ENCODE results near the gene OCLN.
"Not testable (repeated sequence)": the region's sequence is repeated elsewhere in the genome, so short reads cannot be mapped to it uniquely, and the experiment has no call there.

The OCLN gene

GRCh38 chr5:69492391-69492922 lies at the start of gene OCLN:
Gene OCLN, plus strand, starts transcription at chr5:69492790. Its CDS starts 11,455 bp downstream, at chr5:69504245.
- DNase-seq (ENCODE audit: low read depth), result peak; percentile 4

- DNase-seq (ENCODE audit: low read depth), result no peak
Measured at GRCh38 chr5:69444127-69444754, 48.3 kb upstream of the OCLN start.

- no peak for DNase-seq (ENCODE audit: low read depth)
Measured at GRCh38 chr5:69449511-69449910, 43.1 kb upstream of the OCLN start.

GRCh38 chr5:69450116-69450515 lies 42.5 kb upstream of the OCLN start:
- no peak for DNase-seq (ENCODE audit: low read depth)

GRCh38 chr5:69450527-69450926 lies 42.1 kb upstream of the OCLN start:
- DNase-seq (ENCODE audit: low read depth), result not testable (repeated sequence)

- no peak for DNase-seq (ENCODE audit: low read depth)
Measured at GRCh38 chr5:69451941-69452647, 40.5 kb upstream of the OCLN start.

- not testable (repeated sequence) for DNase-seq (ENCODE audit: low read depth)
Measured at GRCh38 chr5:69453487-69453886, 39.1 kb upstream of the OCLN start.

- DNase-seq (ENCODE audit: low read depth), result no peak
Measured at GRCh38 chr5:69454460-69455249, 37.9 kb upstream of the OCLN start.

GRCh38 chr5:69455428-69455988 lies 37.1 kb upstream of the OCLN start:
- not testable (repeated sequence) for DNase-seq (ENCODE audit: low read depth)

- no peak for DNase-seq (ENCODE audit: low read depth)
Measured at GRCh38 chr5:69462170-69462569, 30.4 kb upstream of the OCLN start.

- not testable (repeated sequence) for DNase-seq (ENCODE audit: low read depth)
Measured at GRCh38 chr5:69466375-69466774, 26.2 kb upstream of the OCLN start.

- no peak for DNase-seq (ENCODE audit: low read depth)
Measured at GRCh38 chr5:69467442-69468225, 25.0 kb upstream of the OCLN start.

GRCh38 chr5:69468631-69469030 lies 24.0 kb upstream of the OCLN start:
- no peak for DNase-seq (ENCODE audit: low read depth)

GRCh38 chr5:69471516-69471915 lies 21.1 kb upstream of the OCLN start:
- DNase-seq (ENCODE audit: low read depth), result not testable (repeated sequence)

GRCh38 chr5:69472535-69473143 lies 20.0 kb upstream of the OCLN start:
- DNase-seq (ENCODE audit: low read depth), result not testable (repeated sequence)

- no peak for DNase-seq (ENCODE audit: low read depth)
Measured at GRCh38 chr5:69477170-69477569, 15.4 kb upstream of the OCLN start.

GRCh38 chr5:69478296-69478695 lies 14.3 kb upstream of the OCLN start:
- not testable (repeated sequence) for DNase-seq (ENCODE audit: low read depth)

- no peak for DNase-seq (ENCODE audit: low read depth)
Measured at GRCh38 chr5:69484891-69485290, 7.7 kb upstream of the OCLN start.

- DNase-seq (ENCODE audit: low read depth), result no peak
Measured at GRCh38 chr5:69485471-69485870, 7.1 kb upstream of the OCLN start.

- no peak for DNase-seq (ENCODE audit: low read depth)
Measured at GRCh38 chr5:69489246-69489645, 3.3 kb upstream of the OCLN start.

GRCh38 chr5:69491027-69491426 lies 1.6 kb upstream of the OCLN start:
- no peak for DNase-seq (ENCODE audit: low read depth)

Data from activated T-cell treated with anti-CD3 and anti-CD28 coated beads for 24 hours (primary cell).